HG03103 (cell line): ENCODE data around the gene SYTL5.

Experiments
- ATAC-seq: cut with Tn5 transposase; IDR thresholded peaks from one replicate; pipeline ENCODE4 v1.9.1; 2021; ENCODE audit warnings: low read depth; ENCODE audit not compliant: unreplicated experiment

The SYTL5 gene

GRCh38 chrX:38018766-38019425 is 12.5 kb downstream of the SYTL5 start:
- ATAC-seq: no peak

GRCh38 chrX:38028300-38028699 is 21.9 kb downstream of the SYTL5 start:
- ATAC-seq: no peak

GRCh38 chrX:38036466-38036865 is 30.1 kb downstream of the SYTL5 start:
- no peak for ATAC-seq

GRCh38 chrX:38038501-38038900 is 32.1 kb downstream of the SYTL5 start:
- ATAC-seq: no peak

- no peak for ATAC-seq
Measured at GRCh38 chrX:38041237-38041636, 34.9 kb downstream of the SYTL5 start.

- no peak for ATAC-seq
Measured at GRCh38 chrX:38044701-38045100, 38.3 kb downstream of the SYTL5 start.

- ATAC-seq: no peak
Measured at GRCh38 chrX:38045538-38046096, 39.3 kb downstream of the SYTL5 start.

GRCh38 chrX:38048886-38049285 is 42.5 kb downstream of the SYTL5 start:
- no peak for ATAC-seq

- no peak for ATAC-seq
Measured at GRCh38 chrX:38050806-38051205, 44.5 kb downstream of the SYTL5 start.

- ATAC-seq: no peak
Measured at GRCh38 chrX:38052096-38052495, 45.7 kb downstream of the SYTL5 start.

- ATAC-seq: no peak
Measured at GRCh38 chrX:38055170-38055847, 49.0 kb downstream of the SYTL5 start.

- no peak for ATAC-seq
Measured at GRCh38 chrX:38060331-38060878, 54.1 kb downstream of the SYTL5 start.

GRCh38 chrX:38061335-38061734 is 55.0 kb downstream of the SYTL5 start:
- no peak for ATAC-seq

GRCh38 chrX:38066934-38067333 is 60.6 kb downstream of the SYTL5 start:
- no peak for ATAC-seq

- no peak for ATAC-seq
Measured at GRCh38 chrX:38069273-38069672, 62.9 kb downstream of the SYTL5 start.

- ATAC-seq: no peak
Measured at GRCh38 chrX:38069991-38070390, 63.6 kb downstream of the SYTL5 start.

- ATAC-seq: no peak
Measured at GRCh38 chrX:38079463-38079862, 73.1 kb downstream of the SYTL5 start.

GRCh38 chrX:38080808-38081207 is 74.5 kb downstream of the SYTL5 start:
- no peak for ATAC-seq

GRCh38 chrX:38081909-38082308 is 75.6 kb downstream of the SYTL5 start:
- no peak for ATAC-seq

- ATAC-seq: no peak
Measured at GRCh38 chrX:38082309-38082708, 76.0 kb downstream of the SYTL5 start.

GRCh38 chrX:38085813-38086212 is 79.5 kb downstream of the SYTL5 start:
- no peak for ATAC-seq
